A673 (cell line): ENCODE data around the gene LTBP4.

Source experiments
- CTCF ChIP-seq: fragments of 300-800, 200-600 bp; sonication (generic); conservative IDR thresholded peaks from 2 replicates; pipeline ENCODE4 v1.5.1; 2017; ENCODE audit warnings: low read depth, mild to moderate bottlenecking, antibody characterized with exemption, low read length, moderate library complexity, mixed read lengths
- EZH2 ChIP-seq: fragments of 200-600 bp; sonication (generic); IDR thresholded peaks from 2 replicates; pipeline ENCODE4 v1.6.1; 2017; ENCODE audit warnings: borderline replicate concordance, low read depth, mild to moderate bottlenecking, mixed read lengths, antibody characterized with exemption, low read length; ENCODE audit not compliant: poor library complexity, severe bottlenecking

GRCh38 chr19:40607311-40608239 is 6.4 kb downstream of the LTBP4 start:
- TF ChIP-seq CTCF, result no peak
- no peak for TF ChIP-seq EZH2
